ENCODE data around the gene ZBTB46. TPM values are rescaled to one million over a fixed set of nuclear protein-coding genes. Genes with fewer than 3 reads are reported as not detected.

The ZBTB46 gene
- total and polyA plus RNA-seq, 5 experiments from 2014 or later: 0.06 to 0.08 (median 0.06) TPM; not detected in 2

GRCh38 chr20:63831993-63832686 lies 1.1 kb upstream of the ZBTB46 start:
- POLR2A ChIA-PET: no interaction called here
- DNase-seq (no peak), ATAC-seq (peak in 1 of 2 donors; percentile 41)
- Mint-ChIP-seq H3K27me3 (peaks cover 13 to 36% (median 20%) of the 10 kb centered on the region in 5 donors), H3K9me3 (no peaks in the 10 kb centered on the region), H3K27ac (no peak overlapping the region), H3K4me3 (peak overlapping the region in 7 of 10 donors; percentile 28 to 68 (median 44)), H3K4me1 (peaks cover 8 to 13% (median 9%) of the 10 kb centered on the region in 4 donors), H3K36me3 (peaks cover 0 to 5% (median 5%) of the 10 kb centered on the region in 3 donors)

GRCh38 chr20:63831646-63831992 lies 555 bp upstream of the ZBTB46 start:
- H3K4me3 Mint-ChIP-seq: no peak overlapping the region
- DNase-seq: no peak
- peaks cover 0 to 5% (median 5%) of the 10 kb centered on the region in 3 donors for H3K36me3 Mint-ChIP-seq
- no peak overlapping the region for H3K27ac Mint-ChIP-seq
- H3K9me3 Mint-ChIP-seq: no peaks in the 10 kb centered on the region
- peaks cover 8 to 13% (median 9%) of the 10 kb centered on the region in 4 donors for H3K4me1 Mint-ChIP-seq
- ATAC-seq: no peak
- POLR2A ChIA-PET: no interaction called here
- peaks cover 13 to 39% (median 24%) of the 10 kb centered on the region in 5 donors for H3K27me3 Mint-ChIP-seq

- peak overlapping the region in 4 of 10 donors; percentile 31 to 88 (median 63) for H3K27ac Mint-ChIP-seq
Measured at GRCh38 chr20:63829945-63830835, 874 bp downstream of the ZBTB46 start.

GRCh38 chr20:63829603-63829944 lies 1.5 kb downstream of the ZBTB46 start:
- POLR2A ChIA-PET: no interaction called here
- ATAC-seq (peak; percentile 18 to 47), DNase-seq (no peak)
- no peaks in the 10 kb centered on the region for H3K9me3 Mint-ChIP-seq
- H3K4me1 Mint-ChIP-seq: peaks cover 8 to 13% (median 9%) of the 10 kb centered on the region in 4 donors
- H3K4me3 Mint-ChIP-seq: peak overlapping the region; percentile 72 to 95 (median 90)
- peak overlapping the region in 3 of 10 donors; percentile 31 to 88 (median 67) for H3K27ac Mint-ChIP-seq
- peaks cover 0 to 5% (median 5%) of the 10 kb centered on the region in 3 donors for H3K36me3 Mint-ChIP-seq
- H3K27me3 Mint-ChIP-seq: peaks cover 19 to 51% (median 34%) of the 10 kb centered on the region in 5 donors

More at GRCh38 chr20:63829945-63830835, 874 bp downstream of the ZBTB46 start:
- DNase-seq (no peak), ATAC-seq (peak; percentile 33 to 35)
- peaks cover 0 to 5% (median 5%) of the 10 kb centered on the region in 3 donors for H3K36me3 Mint-ChIP-seq
- POLR2A ChIA-PET: no interaction called here
- H3K4me3 Mint-ChIP-seq: peak overlapping the region; percentile 72 to 95 (median 90)
- no peaks in the 10 kb centered on the region for H3K9me3 Mint-ChIP-seq
- peaks cover 19 to 51% (median 34%) of the 10 kb centered on the region in 5 donors for H3K27me3 Mint-ChIP-seq
- peaks cover 8 to 13% (median 9%) of the 10 kb centered on the region in 4 donors for H3K4me1 Mint-ChIP-seq

GRCh38 chr20:63828951-63829350 lies 2.1 kb downstream of the ZBTB46 start:
- H3K27me3 Mint-ChIP-seq: peaks cover 19 to 50% (median 34%) of the 10 kb centered on the region in 5 donors
- peaks cover 0 to 5% (median 5%) of the 10 kb centered on the region in 3 donors for H3K36me3 Mint-ChIP-seq
- peaks cover 8 to 13% (median 9%) of the 10 kb centered on the region in 4 donors for H3K4me1 Mint-ChIP-seq
- H3K9me3 Mint-ChIP-seq: no peaks in the 10 kb centered on the region
- ATAC-seq (no peak), DNase-seq (no peak)
- H3K4me3 Mint-ChIP-seq: peak overlapping the region in 1 of 10 donors; percentile 83
- no peak overlapping the region for H3K27ac Mint-ChIP-seq
- POLR2A ChIA-PET: no interaction called here

- no peaks in the 10 kb centered on the region for H3K9me3 Mint-ChIP-seq
- POLR2A ChIA-PET: no interaction called here
- peaks cover 22 to 53% (median 36%) of the 10 kb centered on the region in 5 donors for H3K27me3 Mint-ChIP-seq
- H3K36me3 Mint-ChIP-seq: peaks cover 0 to 5% (median 5%) of the 10 kb centered on the region in 3 donors
- DNase-seq (no peak), ATAC-seq (no peak)
- H3K27ac Mint-ChIP-seq: no peak overlapping the region
- peak overlapping the region in 2 of 10 donors; percentile 19 to 58 for H3K4me3 Mint-ChIP-seq
- peaks cover 8 to 13% (median 9%) of the 10 kb centered on the region in 4 donors for H3K4me1 Mint-ChIP-seq
Measured at GRCh38 chr20:63828545-63828944, 2.5 kb downstream of the ZBTB46 start.

- H3K27me3 Mint-ChIP-seq: peaks cover 22 to 51% (median 36%) of the 10 kb centered on the region in 5 donors
- H3K9me3 Mint-ChIP-seq: no peaks in the 10 kb centered on the region
- H3K4me3 Mint-ChIP-seq: peak overlapping the region in 1 of 10 donors; percentile 19
- ATAC-seq (no peak), DNase-seq (no peak)
- H3K36me3 Mint-ChIP-seq: peaks cover 0 to 5% (median 5%) of the 10 kb centered on the region in 3 donors
- peaks cover 8 to 13% (median 9%) of the 10 kb centered on the region in 4 donors for H3K4me1 Mint-ChIP-seq
- H3K27ac Mint-ChIP-seq: no peak overlapping the region
- POLR2A ChIA-PET: no interaction called here
Measured at GRCh38 chr20:63828124-63828523, 2.9 kb downstream of the ZBTB46 start.

- Mint-ChIP-seq H3K27me3 (peaks cover 22 to 54% (median 37%) of the 10 kb centered on the region in 5 donors), H3K9me3 (no peaks in the 10 kb centered on the region), H3K4me1 (peaks cover 8 to 13% (median 9%) of the 10 kb centered on the region in 4 donors), H3K36me3 (peaks cover 0 to 5% (median 5%) of the 10 kb centered on the region in 3 donors), H3K4me3 (no peak overlapping the region), H3K27ac (no peak overlapping the region)
- POLR2A ChIA-PET: no interaction called here
- ATAC-seq (no peak), DNase-seq (no peak)
Measured at GRCh38 chr20:63826753-63827152, 4.3 kb downstream of the ZBTB46 start.

- Mint-ChIP-seq H3K9me3 (no peaks in the 10 kb centered on the region), H3K36me3 (peaks cover 0 to 5% (median 5%) of the 10 kb centered on the region in 3 donors), H3K4me3 (no peak overlapping the region), H3K27ac (peak overlapping the region in 1 of 10 donors; percentile 59), H3K4me1 (peaks cover 8 to 13% (median 9%) of the 10 kb centered on the region in 4 donors), H3K27me3 (peaks cover 22 to 54% (median 38%) of the 10 kb centered on the region in 5 donors)
- no peak for DNase-seq
- ATAC-seq: no peak
- POLR2A ChIA-PET: no interaction called here
Measured at GRCh38 chr20:63825331-63826118, 5.5 kb downstream of the ZBTB46 start.

GRCh38 chr20:63823691-63824311 lies 7.3 kb downstream of the ZBTB46 start:
- Mint-ChIP-seq H3K36me3 (no peaks in the 10 kb centered on the region), H3K4me3 (no peak overlapping the region), H3K27ac (no peak overlapping the region), H3K4me1 (peaks cover 0 to 7% (median 1%) of the 10 kb centered on the region in 4 donors), H3K9me3 (no peaks in the 10 kb centered on the region), H3K27me3 (peaks cover 13 to 40% (median 24%) of the 10 kb centered on the region in 5 donors)
- ATAC-seq (no peak), DNase-seq (no peak)
- POLR2A ChIA-PET: no interaction called here

GRCh38 chr20:63822276-63822696 lies 8.8 kb downstream of the ZBTB46 start:
- Mint-ChIP-seq H3K4me3 (no peak overlapping the region), H3K27me3 (peaks cover 8 to 30% (median 18%) of the 10 kb centered on the region in 5 donors), H3K4me1 (peaks cover 0 to 7% (median 1%) of the 10 kb centered on the region in 4 donors), H3K27ac (peak overlapping the region in 1 of 10 donors; percentile 18), H3K9me3 (no peaks in the 10 kb centered on the region), H3K36me3 (no peaks in the 10 kb centered on the region)
- ATAC-seq (no peak), DNase-seq (no peak)
- POLR2A ChIA-PET: no interaction called here

- DNase-seq: no peak
- POLR2A ChIA-PET: no interaction called here
- H3K36me3 Mint-ChIP-seq: no peaks in the 10 kb centered on the region
- H3K27me3 Mint-ChIP-seq: peaks cover 8 to 26% (median 15%) of the 10 kb centered on the region in 5 donors
- H3K27ac Mint-ChIP-seq: peak overlapping the region in 1 of 10 donors; percentile 18
- H3K4me1 Mint-ChIP-seq: peaks cover 0 to 7% (median 1%) of the 10 kb centered on the region in 4 donors
- H3K9me3 Mint-ChIP-seq: no peaks in the 10 kb centered on the region
- no peak for ATAC-seq
- no peak overlapping the region for H3K4me3 Mint-ChIP-seq
Measured at GRCh38 chr20:63821811-63822210, 9.3 kb downstream of the ZBTB46 start.

Data from naive thymus-derived CD8-positive, alpha-beta T cell (primary cell).